GM19468 (cell line): ENCODE measurements around the gene LCN1.
"Not testable (repeated sequence)": the region's sequence is repeated elsewhere in the genome, so short reads cannot be mapped to it uniquely, and the experiment has no call there.

Experiments
- ATAC-seq: cut with Tn5 transposase; IDR thresholded peaks from one replicate; pipeline ENCODE4 v1.9.1; 2021; ENCODE audit warnings: mild to moderate bottlenecking, moderate library complexity, moderate number of reproducible peaks; ENCODE audit not compliant: unreplicated experiment; ENCODE audit errors: extremely low read depth

The LCN1 gene

DNA sequence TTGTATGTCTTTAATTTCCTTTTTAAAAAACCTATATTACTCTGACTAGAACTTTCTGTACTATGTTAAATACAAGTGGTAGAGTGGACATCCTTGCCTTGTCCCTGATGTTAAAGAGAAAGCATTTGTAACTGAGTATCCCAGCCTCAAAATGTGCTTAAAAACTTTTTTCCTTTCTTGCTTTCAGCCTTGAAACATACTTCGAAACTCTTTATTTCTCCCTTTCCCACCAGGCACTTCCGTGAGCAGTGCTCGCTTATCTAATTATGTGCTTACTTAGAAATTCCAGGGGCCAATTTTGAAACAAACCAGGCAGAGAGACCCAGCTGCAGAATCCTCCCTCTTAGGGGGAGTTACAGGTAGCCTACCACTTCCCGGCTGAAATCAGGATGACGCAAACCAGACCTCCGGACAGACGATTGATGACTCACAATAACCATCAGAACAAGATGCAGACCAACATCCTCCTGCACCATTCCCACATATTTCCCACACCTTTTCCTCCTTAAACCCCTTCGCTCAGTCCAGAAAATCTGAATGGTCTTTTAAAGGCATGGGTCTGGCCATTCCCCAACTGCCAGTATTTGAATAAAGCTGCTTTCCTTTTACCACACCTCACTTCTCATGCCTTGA lies 22.1 kb downstream of the LCN1 start:
- ATAC-seq, result not testable (repeated sequence)

DNA sequence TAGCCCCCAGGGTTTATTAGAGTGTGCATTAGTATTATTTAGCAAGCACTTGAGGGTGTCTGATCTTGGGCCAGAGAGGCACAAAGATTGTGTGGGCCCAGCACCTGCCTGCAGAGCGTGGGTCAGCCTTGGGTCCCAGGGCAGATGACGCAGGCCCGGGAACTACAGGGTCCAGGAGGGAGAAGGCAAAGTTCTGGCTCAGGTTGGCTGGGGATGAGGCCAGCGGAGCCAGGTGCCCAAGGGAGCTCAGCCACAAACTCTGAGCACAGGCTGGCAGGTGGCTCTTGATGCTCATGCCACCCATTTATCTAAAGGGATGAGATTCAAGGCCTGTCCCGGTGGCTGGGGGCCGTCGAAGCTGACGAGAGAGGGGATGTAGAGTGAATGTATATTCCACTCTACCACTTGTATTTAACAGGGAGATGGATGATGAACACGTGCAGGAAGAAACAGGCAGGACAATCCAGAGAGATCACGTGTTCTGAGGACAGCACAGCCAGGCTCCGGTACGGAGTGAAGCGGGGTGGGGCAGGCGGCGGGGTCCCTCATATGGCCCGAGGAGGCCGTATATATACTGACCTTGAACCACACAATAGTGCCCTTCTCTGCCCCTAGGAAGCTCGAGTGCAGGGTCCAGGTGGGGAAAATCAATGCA lies 23.9 kb downstream of the LCN1 start:
- ATAC-seq, result no peak

GRCh38 chr9:135545646-135546176 lies 24.5 kb downstream of the LCN1 start, which contains the start of gene OBP2A:
Gene OBP2A, plus strand, starts transcription at chr9:135546126. Its CDS starts 55 bp downstream, at chr9:135546181.
- ATAC-seq, result not testable (repeated sequence)

GRCh38 chr9:135546792-135547617 lies 25.8 kb downstream of the LCN1 start:
- not testable (repeated sequence) for ATAC-seq

DNA sequence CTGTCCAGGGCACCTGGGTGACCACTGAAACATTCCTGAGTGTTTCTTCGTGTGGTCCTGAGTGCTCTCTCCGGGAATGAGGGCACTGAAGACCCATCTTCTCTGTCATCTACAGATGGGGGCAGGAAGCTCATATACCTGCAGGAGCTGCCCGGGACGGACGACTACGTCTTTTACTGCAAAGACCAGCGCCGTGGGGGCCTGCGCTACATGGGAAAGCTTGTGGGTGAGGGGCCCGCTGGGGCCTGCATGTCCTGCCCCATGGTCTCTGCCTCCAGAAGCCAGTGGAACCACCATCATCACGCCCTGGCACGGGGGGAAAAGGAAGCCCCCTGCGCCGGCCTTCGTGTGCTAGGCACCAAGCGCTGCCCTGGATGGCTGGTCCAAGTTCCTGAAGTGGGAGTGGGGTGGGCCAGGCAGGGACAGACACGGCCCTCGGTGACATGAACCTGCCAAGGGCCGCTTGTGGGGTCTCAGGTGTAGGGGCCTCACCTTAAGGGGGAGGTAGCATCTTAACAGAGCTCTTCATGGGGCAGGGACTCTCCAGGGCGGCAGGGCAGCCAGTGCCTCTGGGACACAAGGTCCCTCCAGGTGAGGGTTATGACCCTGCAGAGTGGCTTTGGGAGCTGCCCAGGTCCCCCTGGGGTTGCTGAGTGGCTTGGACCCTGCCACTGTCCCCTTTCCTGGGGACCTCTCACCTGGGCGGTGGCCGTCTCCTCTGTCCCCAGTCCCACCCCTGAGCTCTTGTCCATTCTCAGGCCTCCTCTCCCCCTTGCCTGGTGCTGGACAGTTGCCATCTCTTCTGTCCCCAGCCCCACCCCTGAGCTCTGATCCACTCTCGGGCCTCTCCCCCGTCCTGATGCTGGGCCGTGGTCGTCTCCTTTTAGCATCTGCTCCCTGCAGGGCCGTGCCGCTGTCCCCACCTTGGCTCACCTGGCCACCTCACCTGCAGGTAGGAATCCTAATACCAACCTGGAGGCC lies 26.8 kb downstream of the LCN1 start:
- no peak for ATAC-seq

GRCh38 chr9:135549478-135550343 lies 28.5 kb downstream of the LCN1 start:
- ATAC-seq, result not testable (repeated sequence)

DNA sequence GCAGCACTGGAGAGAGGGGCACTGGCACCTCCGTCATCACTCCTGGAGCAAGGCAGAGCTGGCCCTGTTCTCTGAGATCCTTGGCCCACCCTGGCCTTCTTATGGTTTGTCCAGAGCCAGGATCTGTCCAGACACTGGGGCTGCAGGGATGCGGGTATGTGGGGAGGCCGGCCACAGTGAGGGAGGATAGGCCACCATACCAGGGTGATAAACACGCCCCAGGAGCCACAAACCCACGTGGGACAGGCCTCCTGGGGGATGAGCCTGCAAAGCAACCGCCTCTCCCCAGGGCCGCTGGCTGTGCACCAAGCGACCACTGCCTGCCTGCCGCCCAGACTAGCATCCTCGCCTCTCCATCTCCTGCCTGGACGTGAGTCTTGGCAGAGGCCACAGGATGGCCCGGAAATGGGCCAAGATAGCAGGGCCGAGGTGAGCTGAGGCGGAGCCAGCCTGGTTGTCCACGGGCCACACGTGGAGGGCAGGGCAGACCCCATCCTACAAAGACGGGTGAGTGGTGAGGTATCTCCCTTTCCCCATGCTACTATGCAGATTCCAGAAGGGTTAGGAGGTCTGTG lies 29.2 kb downstream of the LCN1 start:
- no peak for ATAC-seq

GRCh38 chr9:135551031-135551430 lies 29.8 kb downstream of the LCN1 start:
- no peak for ATAC-seq

- no peak for ATAC-seq
These were observed 30.2 kb downstream of the LCN1 start for GRCh38 chr9:135551456-135551855.

- ATAC-seq, result no peak
These were observed 30.9 kb downstream of the LCN1 start for GRCh38 chr9:135552021-135552697.

DNA sequence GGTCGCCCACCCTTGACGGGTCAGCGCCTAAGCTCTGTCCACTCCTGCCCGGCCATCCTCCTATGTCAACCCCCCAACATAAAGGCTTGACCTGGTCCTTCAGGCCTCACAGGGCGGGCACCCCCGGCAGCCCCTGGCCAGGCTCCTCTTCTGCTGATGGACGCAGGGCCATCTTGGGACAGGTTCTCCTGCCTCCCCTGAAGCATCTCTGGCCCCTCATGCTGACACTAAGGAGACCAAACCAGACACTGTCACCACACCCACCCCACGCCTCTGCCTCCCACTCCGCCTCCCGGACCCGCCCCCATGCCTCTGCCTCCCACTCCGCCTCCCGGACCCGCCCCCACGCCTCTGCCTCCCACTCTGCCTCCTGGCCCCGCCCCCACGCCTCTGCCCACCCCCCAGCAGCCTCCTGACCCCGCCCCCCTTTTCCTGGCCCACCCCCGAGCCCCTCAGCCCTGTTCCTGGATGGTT lies 31.5 kb downstream of the LCN1 start:
- no peak for ATAC-seq

DNA sequence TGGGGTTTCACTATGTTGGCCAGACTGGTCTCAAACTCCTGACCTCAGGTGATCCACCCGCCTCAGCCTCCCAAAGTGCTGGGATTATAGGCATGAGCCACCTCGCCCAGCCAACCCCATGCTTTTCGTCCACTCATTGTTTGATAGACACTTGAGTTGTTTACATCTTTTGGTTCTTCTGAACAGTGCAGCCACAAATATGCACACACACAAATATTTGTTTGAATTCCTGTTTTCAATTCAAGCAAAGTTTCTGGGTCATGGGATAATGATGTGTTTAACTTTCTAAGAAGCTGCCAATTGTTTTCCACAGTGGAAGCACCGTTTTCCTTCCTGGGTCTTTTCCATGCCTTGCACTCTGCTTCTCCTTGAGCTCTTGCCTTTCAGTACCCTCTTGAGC lies 33.5 kb downstream of the LCN1 start:
- ATAC-seq, result no peak

- ATAC-seq, result no peak
These were observed 34.0 kb downstream of the LCN1 start for GRCh38 chr9:135555203-135555602.

GRCh38 chr9:135555910-135556309 lies 34.7 kb downstream of the LCN1 start:
- no peak for ATAC-seq

- ATAC-seq, result no peak
These were observed 38.4 kb downstream of the LCN1 start for GRCh38 chr9:135559606-135560005.

DNA sequence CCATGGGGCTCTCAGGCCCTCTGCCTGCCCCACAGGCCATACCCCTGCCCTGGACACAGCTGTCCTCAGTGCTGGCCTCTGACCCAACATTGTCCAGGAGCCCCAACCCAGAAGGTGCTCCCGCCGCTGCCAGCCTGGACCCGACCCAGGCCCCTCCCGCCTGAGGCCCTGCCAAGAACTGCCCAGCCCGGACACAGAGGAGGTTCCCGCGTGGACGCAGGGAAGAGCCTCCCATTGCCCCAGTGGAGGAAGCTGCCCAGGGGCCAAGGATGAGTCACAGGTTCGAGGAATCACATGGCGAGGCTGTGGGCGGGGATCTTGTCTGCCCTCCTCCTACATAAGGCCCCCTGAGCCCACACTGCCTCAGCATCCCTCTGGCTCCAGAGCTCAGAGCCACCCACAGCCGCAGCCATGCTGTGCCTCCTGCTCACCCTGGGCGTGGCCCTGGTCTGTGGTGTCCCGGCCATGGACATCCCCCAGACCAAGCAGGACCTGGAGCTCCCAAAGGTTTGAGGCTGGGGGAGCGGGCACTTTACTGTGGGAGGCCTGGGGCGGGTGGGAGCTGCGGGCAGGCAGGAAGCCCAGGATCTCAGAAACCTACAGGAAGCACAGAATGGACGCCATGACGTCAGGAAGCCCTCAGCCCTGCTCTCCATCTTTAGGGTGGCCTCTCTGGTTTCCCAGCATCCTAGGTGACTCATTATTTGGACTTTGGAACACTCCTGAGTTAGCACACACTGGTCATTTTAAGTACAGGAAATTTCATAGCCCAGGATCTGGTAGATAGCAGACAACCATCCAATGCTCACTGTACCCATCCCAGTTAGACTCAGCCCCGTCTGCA lies 40.4 kb downstream of the LCN1 start, which contains the start of gene PAEP:
PAEP (plus strand) TSS at position 366 of the 844 bp plus-strand sequence.
- no peak for ATAC-seq
